ENCODE measurements around the gene PELI2.

DNA sequence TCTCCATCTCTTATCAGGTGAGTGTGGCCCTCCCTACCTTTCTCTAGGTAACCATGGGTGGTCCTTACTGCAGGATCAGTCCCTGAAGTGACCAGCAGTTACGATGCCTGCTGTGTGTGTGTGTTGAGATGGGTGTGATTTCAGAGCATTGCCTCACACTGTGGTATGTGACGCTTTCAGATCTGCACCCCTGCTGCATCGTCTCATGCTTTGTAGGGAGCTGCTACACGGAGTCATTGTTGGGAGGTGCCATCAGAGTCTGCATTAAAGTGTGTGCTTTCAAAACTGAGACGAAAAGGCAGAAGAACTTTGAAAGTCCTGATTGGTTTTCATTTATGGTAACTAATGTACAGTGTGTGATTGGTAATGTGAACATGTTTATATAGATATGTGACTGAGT, 150.5 kb downstream of the PELI2 start:
- TF ChIP-seq, protein P1, sequence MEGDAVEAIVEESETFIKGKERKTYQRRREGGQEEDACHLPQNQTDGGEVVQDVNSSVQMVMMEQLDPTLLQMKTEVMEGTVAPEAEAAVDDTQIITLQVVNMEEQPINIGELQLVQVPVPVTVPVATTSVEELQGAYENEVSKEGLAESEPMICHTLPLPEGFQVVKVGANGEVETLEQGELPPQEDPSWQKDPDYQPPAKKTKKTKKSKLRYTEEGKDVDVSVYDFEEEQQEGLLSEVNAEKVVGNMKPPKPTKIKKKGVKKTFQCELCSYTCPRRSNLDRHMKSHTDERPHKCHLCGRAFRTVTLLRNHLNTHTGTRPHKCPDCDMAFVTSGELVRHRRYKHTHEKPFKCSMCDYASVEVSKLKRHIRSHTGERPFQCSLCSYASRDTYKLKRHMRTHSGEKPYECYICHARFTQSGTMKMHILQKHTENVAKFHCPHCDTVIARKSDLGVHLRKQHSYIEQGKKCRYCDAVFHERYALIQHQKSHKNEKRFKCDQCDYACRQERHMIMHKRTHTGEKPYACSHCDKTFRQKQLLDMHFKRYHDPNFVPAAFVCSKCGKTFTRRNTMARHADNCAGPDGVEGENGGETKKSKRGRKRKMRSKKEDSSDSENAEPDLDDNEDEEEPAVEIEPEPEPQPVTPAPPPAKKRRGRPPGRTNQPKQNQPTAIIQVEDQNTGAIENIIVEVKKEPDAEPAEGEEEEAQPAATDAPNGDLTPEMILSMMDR (IDR thresholded peaks at IDR 0.05) = no peak
- TF ChIP-seq POLR2A (IDR thresholded peaks at IDR 0.05) = no peak
